Stimulated activated CD8-positive, alpha-beta memory T cell treated with anti-CD3 and anti-CD28 coated beads, Interleukin-7, amount 100 ng/mL, for 24 hours (primary cell): ENCODE measurements around the gene C12orf60.

Experiments used
- DNase-seq: peaks from one replicate; pipeline ENCODE4 v3.0.0-alpha.2; 2020; ENCODE audit warnings: low read depth

Gene C12orf60

GRCh38 chr12:14776236-14776961 lies 27.1 kb upstream of the C12orf60 start:
- no peak for DNase-seq

- DNase-seq, result no peak
Measured at GRCh38 chr12:14777271-14777670, 26.2 kb upstream of the C12orf60 start.

GRCh38 chr12:14779834-14780233 lies 23.6 kb upstream of the C12orf60 start:
- DNase-seq, result no peak

- no peak for DNase-seq
Measured at GRCh38 chr12:14780859-14781258, 22.6 kb upstream of the C12orf60 start.

GRCh38 chr12:14781563-14781962 lies 21.9 kb upstream of the C12orf60 start:
- no peak for DNase-seq

- DNase-seq, result no peak
Measured at GRCh38 chr12:14782756-14783155, 20.7 kb upstream of the C12orf60 start.

GRCh38 chr12:14784471-14784870 lies 19.0 kb upstream of the C12orf60 start:
- no peak for DNase-seq

- no peak for DNase-seq
Measured at GRCh38 chr12:14785568-14785967, 17.9 kb upstream of the C12orf60 start.

GRCh38 chr12:14795028-14795448 lies 8.4 kb upstream of the C12orf60 start:
- DNase-seq, result no peak

- no peak for DNase-seq
Measured at GRCh38 chr12:14802247-14802646, 1.2 kb upstream of the C12orf60 start.

- no peak for DNase-seq
Measured at GRCh38 chr12:14802721-14803010, 804 bp upstream of the C12orf60 start.

- DNase-seq, result no peak
Measured at GRCh38 chr12:14803830-14804160, 325 bp downstream of the C12orf60 start.

- DNase-seq, result no peak
Measured at GRCh38 chr12:14810167-14810952, 6.9 kb downstream of the C12orf60 start.

- no peak for DNase-seq
Measured at GRCh38 chr12:14810953-14811483, 7.5 kb downstream of the C12orf60 start.

- DNase-seq, result no peak
Measured at GRCh38 chr12:14811486-14811885, 8.0 kb downstream of the C12orf60 start.

GRCh38 chr12:14814014-14814413 lies 10.5 kb downstream of the C12orf60 start, which contains the start of gene SMCO3:
TSS of gene SMCO3 (minus strand) at chr12:14814182. CDS start at chr12:14806680, 7,502 bp downstream.
- DNase-seq, result no peak

GRCh38 chr12:14824012-14824634 lies 20.7 kb downstream of the C12orf60 start:
- DNase-seq, result no peak

- DNase-seq, result no peak
Measured at GRCh38 chr12:14825256-14825655, 21.8 kb downstream of the C12orf60 start.

GRCh38 chr12:14826491-14826890 lies 23.0 kb downstream of the C12orf60 start:
- no peak for DNase-seq

GRCh38 chr12:14827043-14827442 lies 23.6 kb downstream of the C12orf60 start:
- no peak for DNase-seq

- no peak for DNase-seq
Measured at GRCh38 chr12:14828892-14829291, 25.4 kb downstream of the C12orf60 start.

- DNase-seq, result no peak
Measured at GRCh38 chr12:14833336-14833735, 29.9 kb downstream of the C12orf60 start.

- DNase-seq, result no peak
Measured at GRCh38 chr12:14833952-14834351, 30.5 kb downstream of the C12orf60 start.
